ENCODE results near the gene FECH. TPM values are rescaled to one million over a fixed set of nuclear protein-coding genes. Genes with fewer than 3 reads are reported as not detected.

The FECH gene
- total RNA-seq, 2 donors from 2014 or later: 16.5 to 19.4 TPM

DNA sequence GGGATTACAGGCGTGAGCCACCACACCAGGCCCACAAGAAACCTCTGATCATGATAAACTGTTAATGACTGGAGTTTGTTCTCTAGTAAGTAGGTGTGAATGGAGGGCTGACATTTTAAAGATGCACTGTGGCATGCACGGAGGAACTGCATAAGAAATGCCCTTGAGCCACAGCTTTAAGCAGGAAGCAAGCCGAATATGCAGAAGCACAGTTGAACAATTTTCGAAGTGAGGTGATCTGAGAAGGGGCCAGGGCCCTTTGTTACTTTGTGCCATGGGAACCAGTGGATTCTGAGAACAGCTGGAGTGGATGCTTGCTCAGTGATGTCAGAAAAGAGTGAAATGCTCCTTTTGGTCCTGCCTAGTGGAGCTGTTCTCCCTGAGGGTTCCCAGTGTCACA, 16.3 kb downstream of the FECH start:
- H3K27ac ChIP-seq: no peak overlapping the region
- H3K36me3 ChIP-seq: no peaks in the 10 kb centered on the region

DNA sequence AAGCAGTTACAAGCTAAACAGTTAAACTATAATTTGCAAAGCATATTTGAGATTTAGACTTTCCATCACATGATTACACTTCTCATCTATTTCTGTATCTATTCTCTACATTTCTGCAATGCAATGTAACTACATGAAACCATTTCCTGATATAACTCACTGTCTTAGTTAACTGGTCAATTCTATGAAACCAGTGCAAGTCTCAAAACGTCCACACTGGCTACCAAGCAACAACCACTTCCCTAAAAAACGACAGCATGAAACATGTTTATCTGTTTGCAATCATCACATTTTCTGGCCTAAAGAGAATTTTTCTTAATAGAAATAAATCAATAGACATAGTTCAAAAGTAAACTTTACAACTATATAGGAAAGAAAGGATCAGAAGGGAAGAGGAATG, 17.4 kb downstream of the FECH start:
- no peaks in the 10 kb centered on the region for H3K36me3 ChIP-seq
- no peaks in the 10 kb centered on the region for H3K4me1 ChIP-seq
- H3K27ac ChIP-seq: no peak overlapping the region
- H3K27me3 ChIP-seq: no peaks in the 10 kb centered on the region
- no peak for DNase-seq
- no peak overlapping the region for H3K4me3 ChIP-seq
- H3K9ac ChIP-seq (ENCODE audit: low read depth in 2 of 2, low read length in 2 of 2): no peak overlapping the region
- intact Hi-C loops (cut with DNase I): no loop called here
- H3K9me3 ChIP-seq: no peaks in the 10 kb centered on the region
- TF ChIP-seq, protein P1, sequence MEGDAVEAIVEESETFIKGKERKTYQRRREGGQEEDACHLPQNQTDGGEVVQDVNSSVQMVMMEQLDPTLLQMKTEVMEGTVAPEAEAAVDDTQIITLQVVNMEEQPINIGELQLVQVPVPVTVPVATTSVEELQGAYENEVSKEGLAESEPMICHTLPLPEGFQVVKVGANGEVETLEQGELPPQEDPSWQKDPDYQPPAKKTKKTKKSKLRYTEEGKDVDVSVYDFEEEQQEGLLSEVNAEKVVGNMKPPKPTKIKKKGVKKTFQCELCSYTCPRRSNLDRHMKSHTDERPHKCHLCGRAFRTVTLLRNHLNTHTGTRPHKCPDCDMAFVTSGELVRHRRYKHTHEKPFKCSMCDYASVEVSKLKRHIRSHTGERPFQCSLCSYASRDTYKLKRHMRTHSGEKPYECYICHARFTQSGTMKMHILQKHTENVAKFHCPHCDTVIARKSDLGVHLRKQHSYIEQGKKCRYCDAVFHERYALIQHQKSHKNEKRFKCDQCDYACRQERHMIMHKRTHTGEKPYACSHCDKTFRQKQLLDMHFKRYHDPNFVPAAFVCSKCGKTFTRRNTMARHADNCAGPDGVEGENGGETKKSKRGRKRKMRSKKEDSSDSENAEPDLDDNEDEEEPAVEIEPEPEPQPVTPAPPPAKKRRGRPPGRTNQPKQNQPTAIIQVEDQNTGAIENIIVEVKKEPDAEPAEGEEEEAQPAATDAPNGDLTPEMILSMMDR (IDR thresholded peaks at IDR 0.05): no peak

More for the DNA sequence above, 16.3 kb downstream of the FECH start:
- intact Hi-C loops (cut with DNase I): no loop called here
- TF ChIP-seq, protein P1 (IDR thresholded peaks at IDR 0.05): no peak
- DNase-seq: no peak
- no peak overlapping the region for H3K4me3 ChIP-seq
- no peaks in the 10 kb centered on the region for H3K27me3 ChIP-seq
- no peaks in the 10 kb centered on the region for H3K9me3 ChIP-seq
- no peak overlapping the region for H3K9ac ChIP-seq (ENCODE audit: low read depth in 2 of 2, low read length in 2 of 2)
- no peaks in the 10 kb centered on the region for H3K4me1 ChIP-seq

DNA sequence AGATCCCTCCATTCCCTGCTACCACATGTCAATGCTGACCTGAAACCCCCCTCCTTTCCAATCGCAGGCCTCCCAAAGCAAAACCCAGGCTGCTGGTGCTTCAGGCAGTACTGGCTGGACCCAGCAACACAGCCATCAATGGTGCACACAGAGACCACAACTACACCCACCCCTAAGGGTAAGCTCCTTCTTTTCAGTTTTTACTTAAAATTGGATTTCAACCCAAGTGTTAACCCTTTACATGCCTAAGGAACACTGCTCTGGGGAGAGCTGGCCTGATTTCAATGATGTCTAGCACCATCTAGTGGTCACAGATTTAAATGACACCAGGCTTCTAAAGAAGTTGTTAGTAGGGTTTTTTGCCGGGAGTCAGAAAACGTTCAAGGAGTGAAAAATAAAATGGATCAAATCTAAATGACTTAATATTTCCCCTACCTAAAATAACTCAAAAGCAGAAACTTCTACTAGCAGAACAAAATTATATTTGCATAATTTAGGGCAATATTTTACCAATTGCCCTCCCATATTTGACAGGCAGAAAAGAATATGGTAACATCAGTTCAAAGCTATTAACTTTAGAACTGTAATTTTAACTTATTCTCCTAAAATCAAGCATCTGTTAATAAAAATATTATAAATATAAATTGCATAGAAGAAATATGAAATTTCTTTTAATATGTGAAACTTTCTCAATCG, 24.6 kb downstream of the FECH start:
- Histone ChIP-seq H3K4me1 (no peaks in the 10 kb centered on the region), H3K9me3 (no peaks in the 10 kb centered on the region), H3K9ac (ENCODE audit: low read depth in 2 of 2, low read length in 2 of 2) (no peak overlapping the region), H3K27me3 (no peaks in the 10 kb centered on the region), H3K36me3 (no peaks in the 10 kb centered on the region), H3K27ac (no peak overlapping the region), H3K4me3 (no peak overlapping the region)
- intact Hi-C loops (cut with DNase I): loop anchor here (5.0 kb wide), 1 partner anchor 815 kb away; no protein-coding TSS in a partner anchor
- DNase-seq: no peak
- TF ChIP-seq, protein P1 (IDR thresholded peaks at IDR 0.05): peak; percentile 90

DNA sequence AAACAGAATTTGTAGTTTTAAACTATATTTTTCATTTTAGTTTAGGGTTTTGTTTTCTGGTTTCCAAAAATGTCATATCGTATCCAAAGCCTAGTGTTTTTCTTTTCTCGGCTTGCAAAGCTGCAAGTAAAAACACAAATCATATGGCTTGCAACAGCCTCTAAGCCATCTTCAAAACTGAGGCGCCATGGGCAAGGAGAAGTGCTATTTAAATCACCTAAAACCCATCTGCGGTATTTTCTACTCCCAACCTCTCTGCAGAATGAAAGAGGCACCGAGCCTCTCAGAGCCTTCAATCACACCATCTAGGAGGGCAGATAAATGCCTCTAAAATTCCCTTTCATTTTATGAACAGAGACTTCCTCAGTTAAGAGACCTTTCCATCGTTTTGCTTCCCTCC, 25.2 kb downstream of the FECH start:
- H3K36me3 ChIP-seq: no peaks in the 10 kb centered on the region
- no peak overlapping the region for H3K27ac ChIP-seq
- DNase-seq: no peak
- H3K9me3 ChIP-seq: no peaks in the 10 kb centered on the region
- H3K27me3 ChIP-seq: no peaks in the 10 kb centered on the region
- no peak overlapping the region for H3K4me3 ChIP-seq
- TF ChIP-seq, protein P1 (IDR thresholded peaks at IDR 0.05): no peak
- H3K9ac ChIP-seq (ENCODE audit: low read depth in 2 of 2, low read length in 2 of 2): no peak overlapping the region
- no peaks in the 10 kb centered on the region for H3K4me1 ChIP-seq
- intact Hi-C loops (cut with DNase I): loop anchor here (5.0 kb wide), 1 partner anchor 814 kb away; no protein-coding TSS in a partner anchor

DNA sequence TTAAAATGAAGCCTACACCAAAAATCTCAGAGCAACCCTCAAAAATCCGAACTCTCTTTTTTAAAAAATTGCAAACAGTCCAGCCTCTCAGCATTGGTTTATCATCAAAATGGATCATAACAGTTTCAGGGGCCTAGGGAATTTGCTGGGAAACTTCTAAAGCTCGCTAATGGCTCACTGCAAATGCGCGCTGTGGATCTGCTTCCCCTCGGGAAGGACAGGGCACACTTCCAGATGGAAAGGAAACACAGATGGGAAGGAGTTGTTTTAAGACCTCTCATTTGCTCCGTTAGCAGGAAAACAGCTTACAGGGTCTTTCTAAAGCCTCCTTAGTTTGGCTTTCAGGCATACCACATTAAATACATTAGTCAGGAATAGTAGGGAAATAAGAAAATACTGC, 27.2 kb downstream of the FECH start:
- H3K27me3 ChIP-seq: no peaks in the 10 kb centered on the region
- no peaks in the 10 kb centered on the region for H3K4me1 ChIP-seq
- no peaks in the 10 kb centered on the region for H3K9me3 ChIP-seq
- TF ChIP-seq, protein P1 (IDR thresholded peaks at IDR 0.05): no peak
- H3K4me3 ChIP-seq: no peak overlapping the region
- H3K27ac ChIP-seq: no peak overlapping the region
- H3K9ac ChIP-seq (ENCODE audit: low read depth in 2 of 2, low read length in 2 of 2): no peak overlapping the region
- H3K36me3 ChIP-seq: no peaks in the 10 kb centered on the region
- DNase-seq: no peak
- intact Hi-C loops (cut with DNase I): no loop called here

Measured in colonic mucosa (tissue), 4 donors.